H1 (cell line): Measurements from ENCODE around the gene RPTOR. TPM values are rescaled to one million over a fixed set of nuclear protein-coding genes. Genes with fewer than 3 reads are reported as not detected.

Source experiments
- CTBP2 ChIP-seq: IDR thresholded peaks from 2 replicates; pipeline ENCODE4 v1.7.0; 2011; ENCODE audit warnings: borderline replicate concordance, mild to moderate bottlenecking, moderate library complexity, mixed read lengths, low read length; ENCODE audit not compliant: insufficient read depth, insufficient read length
- JUND ChIP-seq: IDR thresholded peaks from 2 replicates; pipeline ENCODE4 v1.6.1; 2011; ENCODE audit warnings: mild to moderate bottlenecking, improper control_type of control experiment, low read length
- RBBP5 ChIP-seq: IDR thresholded peaks from 2 replicates; pipeline ENCODE4 v1.7.1; 2012; ENCODE audit warnings: low read depth, mild to moderate bottlenecking, inconsistent platforms, low read length, moderate library complexity, borderline replicate concordance
- RNF2 ChIP-seq: fragments of 200-900, 300-1000 bp; sonication (generic); IDR thresholded peaks from 2 replicates; pipeline ENCODE4 v1.7.1; 2016; ENCODE audit warnings: borderline replicate concordance, low read depth, mild to moderate bottlenecking, antibody characterized with exemption, low read length; ENCODE audit not compliant: poor library complexity, severe bottlenecking; ENCODE audit errors: missing control alignments
- TEAD4 ChIP-seq: IDR thresholded peaks from 2 replicates; pipeline ENCODE4 v1.6.1; 2012; ENCODE audit warnings: low read depth, low read length, inconsistent platforms, mixed read lengths
- polyA plus RNA-seq, 7 experiments: library from polyadenylated mRNA; depleted of rRNA in 3 of 7; stranded (reverse) in 5 of 7; unstranded in 2 of 7; fragments of >200 nt in 5 of 7; fragments of 200-250 nt in 2 of 7; gene quantifications; 1 replicate in 5 of 7; 2 replicates in 1 of 7; 4 replicates in 1 of 7; pipeline versions ENCODE4 v1.2.1 to v1.2.3, GENCODE V29; 2011 to 2013; ENCODE audit warnings: missing spikeins in 2 of 7, mixed read lengths in 2 of 7
- total RNA-seq: library from RNA; stranded (reverse); fragmentation: NEBNext Ultra II Directional; extraction: Animal tissue kit (Norgen Biotek cat#: 25700); gene quantifications from 2 replicates; pipeline ENCODE4 v1.2.1, GENCODE V29; 2021

The RPTOR gene
- total and polyA plus RNA-seq, 2 of the 8 experiments (the other 6 are each of a cell fraction or from before 2014, with no cell fraction given) = 6.9 to 28.7 TPM

GRCh38 chr17:80774643-80775281, 230.1 kb downstream of the RPTOR start (continued):
- no peak for TF ChIP-seq CTBP2
- no peak for TF ChIP-seq TEAD4
- TF ChIP-seq JUND = no peak
- no peak for TF ChIP-seq RNF2
- TF ChIP-seq RBBP5 = no peak
- TF ChIP-seq, all 59 proteins: peak for 0
